KOPT-K1 (cell line): ENCODE measurements around the gene NAV1.

Experiments
- H3K27ac ChIP-seq: fragments of 200-600 bp; sonication (generic); 2 replicates; pipeline ENCODE4 v1.5.1; 2016; ENCODE audit warnings: antibody characterized with exemption, mild to moderate bottlenecking, low read depth, low read length; ENCODE audit not compliant: poor library complexity, severe bottlenecking
- H3K36me3 ChIP-seq: fragments of 200-600 bp; sonication (generic); 2 replicates; pipeline ENCODE4 v1.5.1; 2017; ENCODE audit warnings: antibody characterized with exemption, mild to moderate bottlenecking, low read length, moderate library complexity; ENCODE audit not compliant: insufficient read depth
- H3K9me3 ChIP-seq: fragments of 200-600 bp; sonication (generic); 2 replicates; pipeline ENCODE4 v1.5.1; 2017; ENCODE audit warnings: antibody characterized with exemption, low read length, mild to moderate bottlenecking; ENCODE audit not compliant: insufficient read depth, poor library complexity, severe bottlenecking

NAV1 gene

DNA sequence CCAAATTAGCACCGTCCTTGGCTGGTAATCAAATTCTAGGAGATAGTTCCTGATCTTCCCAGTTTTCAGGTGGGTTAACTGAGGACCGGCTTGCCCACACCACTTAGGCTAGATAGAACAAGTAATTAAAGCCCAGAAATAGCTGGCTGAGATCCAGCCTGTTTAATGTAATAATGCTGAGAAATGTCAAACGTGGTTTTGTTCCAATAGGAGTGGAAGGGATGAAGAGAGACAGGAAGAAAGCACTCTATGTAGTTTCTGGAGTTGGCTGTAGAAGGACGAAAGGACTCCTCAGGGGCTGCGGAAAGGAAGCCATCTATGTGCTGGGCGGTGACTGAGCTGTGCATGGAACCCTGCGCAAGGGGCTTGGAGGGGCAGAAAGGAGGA is 18.6 kb downstream of the NAV1 start:
- no peaks in the 10 kb centered on the region for H3K9me3 ChIP-seq

DNA sequence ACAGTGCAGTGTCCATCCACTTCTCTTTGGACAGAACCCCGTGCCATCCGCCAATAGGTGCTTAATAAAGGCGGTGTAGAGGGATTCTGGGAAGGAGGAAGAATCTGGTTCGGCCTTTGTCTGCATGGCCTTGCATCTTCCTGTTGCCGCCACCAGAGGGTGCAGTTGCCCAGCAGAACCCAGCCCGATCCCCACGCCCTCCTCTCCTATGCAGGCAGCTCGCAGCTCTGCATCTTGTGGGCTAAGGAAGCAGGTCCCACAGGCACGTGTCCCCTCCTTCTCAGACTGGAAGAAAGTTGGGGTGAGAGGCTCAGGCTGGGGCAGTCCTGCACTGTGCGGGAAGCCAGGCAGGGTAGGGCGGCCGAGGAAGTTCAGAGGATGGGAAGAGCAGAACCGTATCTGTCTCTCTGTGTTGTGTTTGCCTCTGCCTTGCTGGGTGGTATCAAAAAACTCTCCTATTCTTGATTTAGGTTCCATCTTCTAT is 20.8 kb downstream of the NAV1 start:
- Histone ChIP-seq H3K9me3 (no peaks in the 10 kb centered on the region), H3K36me3 (no peaks in the 10 kb centered on the region), H3K27ac (no peak overlapping the region)

More for the DNA sequence above, 18.6 kb downstream of the NAV1 start:
- H3K36me3 ChIP-seq: no peaks in the 10 kb centered on the region
- no peak overlapping the region for H3K27ac ChIP-seq

DNA sequence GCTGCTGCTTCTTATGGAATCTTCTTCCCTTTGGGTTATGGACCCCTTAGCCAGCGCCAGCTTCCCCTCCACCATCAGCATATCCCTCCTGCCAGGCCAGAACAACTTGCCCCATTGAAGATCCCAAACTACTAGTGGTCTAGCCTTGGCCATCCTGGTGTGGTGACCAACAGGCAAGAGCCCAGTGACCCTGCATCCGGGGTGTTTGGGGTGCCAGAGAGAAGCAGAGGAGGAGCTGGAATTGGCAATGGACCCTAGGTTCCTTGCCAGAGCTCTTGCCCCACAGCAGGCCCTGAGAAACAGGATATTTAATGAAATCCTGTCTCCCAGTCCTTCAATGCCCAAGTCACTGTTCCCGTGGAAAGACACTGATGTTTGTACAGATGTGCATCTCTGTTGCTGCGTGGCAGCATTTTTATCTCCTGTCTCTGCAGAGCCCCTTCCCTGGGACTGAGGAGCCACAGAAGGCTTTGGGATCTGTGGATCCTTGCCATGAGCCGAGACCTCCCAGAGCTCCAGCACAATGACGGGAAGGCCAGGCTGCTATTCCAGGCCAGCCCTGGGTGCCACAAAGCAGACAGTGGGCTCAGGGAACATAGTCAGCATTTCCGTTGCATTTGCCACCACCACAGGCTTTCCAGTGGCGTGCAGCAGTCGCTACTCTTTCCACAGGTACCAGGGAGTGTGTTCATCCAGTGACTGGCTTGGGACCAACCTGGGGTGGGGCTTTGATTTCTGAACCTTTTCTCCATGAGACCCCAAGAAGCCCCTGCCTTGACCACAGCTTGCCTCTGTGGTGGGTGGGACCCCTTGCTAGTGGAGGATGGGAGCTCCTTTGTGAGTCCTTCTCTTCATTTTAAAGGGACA is 21.6 kb downstream of the NAV1 start:
- H3K27ac ChIP-seq: no peak overlapping the region
- H3K36me3 ChIP-seq: no peaks in the 10 kb centered on the region
- no peaks in the 10 kb centered on the region for H3K9me3 ChIP-seq

DNA sequence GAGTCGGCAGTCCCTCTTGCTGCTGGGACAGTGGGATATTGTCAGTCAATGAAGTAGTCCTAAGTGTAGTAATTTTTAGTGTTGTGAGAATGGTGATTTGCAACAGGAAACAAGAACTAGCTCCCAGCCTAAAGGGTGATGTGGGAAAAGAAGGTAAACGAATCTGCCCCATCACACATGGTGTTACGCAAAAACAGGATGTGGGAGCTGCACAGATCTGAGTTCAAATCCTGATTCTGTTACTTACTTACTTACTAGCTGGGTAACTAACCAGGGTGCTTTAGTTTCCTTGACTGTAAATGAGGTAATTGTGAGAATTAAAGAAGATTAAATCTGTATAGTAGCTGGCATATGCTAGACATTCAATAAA is 22.3 kb downstream of the NAV1 start:
- H3K9me3 ChIP-seq: no peaks in the 10 kb centered on the region
- no peak overlapping the region for H3K27ac ChIP-seq
- H3K36me3 ChIP-seq: no peaks in the 10 kb centered on the region

DNA sequence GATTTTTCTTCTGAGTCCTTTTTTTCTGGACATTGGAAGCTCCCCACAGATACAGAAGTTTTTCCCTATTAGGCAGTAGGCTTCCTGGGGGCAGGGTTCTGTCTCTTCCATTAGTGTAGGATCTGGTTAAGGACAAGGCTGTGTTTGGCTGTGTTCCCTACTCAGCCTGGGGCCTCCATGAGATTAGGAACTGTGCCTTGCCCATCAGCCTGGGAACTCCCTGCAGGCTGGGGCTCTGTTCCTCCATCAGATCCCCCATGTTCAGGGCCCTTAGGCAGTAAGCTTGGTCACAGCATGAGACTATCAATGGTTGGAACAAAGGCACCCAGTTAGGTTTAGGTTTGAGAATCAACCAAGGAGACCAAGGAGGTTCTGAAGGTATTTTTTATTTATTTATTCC is 22.7 kb downstream of the NAV1 start:
- H3K9me3 ChIP-seq: no peaks in the 10 kb centered on the region
- no peak overlapping the region for H3K27ac ChIP-seq
- no peaks in the 10 kb centered on the region for H3K36me3 ChIP-seq

DNA sequence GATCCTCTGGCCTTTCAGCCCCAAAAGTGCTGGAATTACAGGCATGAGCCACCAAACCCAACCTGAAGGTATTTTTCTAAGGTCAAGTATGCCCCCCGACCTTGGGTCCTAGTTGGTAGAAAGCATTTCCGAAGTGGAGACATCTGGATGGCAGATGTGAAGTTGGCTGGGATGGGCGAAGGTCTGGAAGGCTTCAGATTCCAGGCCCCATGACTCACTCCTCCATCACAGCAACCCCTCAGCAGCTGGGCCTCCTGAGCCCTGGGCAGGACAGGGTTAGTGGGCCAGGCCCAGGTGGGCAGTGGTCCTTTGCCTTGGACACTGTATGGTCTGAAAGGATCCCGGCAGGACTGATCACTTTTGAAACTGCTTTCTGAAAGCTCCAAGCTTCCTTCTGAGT is 23.3 kb downstream of the NAV1 start:
- no peaks in the 10 kb centered on the region for H3K36me3 ChIP-seq
- H3K9me3 ChIP-seq: no peaks in the 10 kb centered on the region
- H3K27ac ChIP-seq: no peak overlapping the region

DNA sequence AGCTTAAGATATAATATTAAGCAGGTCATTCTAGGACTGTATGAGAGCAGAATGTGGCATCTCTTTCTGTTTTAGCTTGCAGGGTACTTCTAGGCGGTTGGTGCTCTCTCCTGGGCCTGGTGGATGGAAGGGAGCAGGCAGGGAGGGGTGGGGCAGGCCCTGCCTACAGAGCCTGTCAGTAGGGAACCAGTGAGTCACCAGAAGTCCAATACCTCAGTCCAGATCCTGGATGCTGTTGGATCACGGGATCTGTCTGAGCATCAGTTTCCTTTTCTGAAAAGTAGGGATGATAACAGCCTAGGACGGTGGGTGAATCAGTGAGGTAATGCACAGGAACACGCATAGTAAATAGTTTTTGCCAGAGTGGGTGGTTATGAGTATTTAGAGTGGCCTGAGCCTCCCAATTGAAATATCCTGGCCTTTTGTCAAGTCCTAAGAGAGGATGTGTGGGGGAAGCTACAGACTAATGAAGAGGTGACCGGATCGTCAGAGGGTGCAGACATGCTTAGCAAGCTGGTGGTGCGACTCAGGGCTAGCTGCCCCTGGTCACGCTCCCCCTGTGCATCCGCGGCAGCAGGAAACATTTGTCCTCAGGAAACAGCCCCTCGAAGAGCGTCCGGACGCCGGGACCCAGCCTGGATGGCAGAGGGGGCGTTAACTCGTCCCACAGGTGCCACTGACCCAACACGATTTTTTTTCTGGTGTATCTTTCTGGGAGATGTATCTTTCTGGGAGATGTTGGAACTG is 23.9 kb downstream of the NAV1 start:
- Histone ChIP-seq H3K36me3 (no peaks in the 10 kb centered on the region), H3K27ac (no peak overlapping the region)

DNA sequence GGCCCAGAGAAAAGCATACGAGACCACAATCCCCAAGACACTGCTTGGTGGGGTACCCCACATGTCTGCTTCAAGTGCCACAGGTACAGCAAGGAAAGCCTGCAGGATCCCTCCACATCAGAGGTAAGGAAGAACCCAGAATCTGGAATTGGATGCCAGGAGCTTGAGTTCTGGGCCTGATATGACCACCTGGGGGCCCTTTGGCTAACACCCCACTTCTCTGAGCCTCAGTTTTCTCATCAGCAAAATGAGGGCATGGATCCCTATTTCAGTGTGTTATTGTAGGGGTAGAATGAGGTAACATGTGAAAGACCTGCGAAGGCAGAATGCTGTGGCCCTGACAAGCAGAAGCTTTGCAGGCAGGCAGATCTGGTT is 24.5 kb downstream of the NAV1 start:
- Histone ChIP-seq H3K27ac (no peak overlapping the region), H3K9me3 (no peaks in the 10 kb centered on the region), H3K36me3 (no peaks in the 10 kb centered on the region)

More for the DNA sequence above, 23.9 kb downstream of the NAV1 start:
- no peaks in the 10 kb centered on the region for H3K9me3 ChIP-seq

DNA sequence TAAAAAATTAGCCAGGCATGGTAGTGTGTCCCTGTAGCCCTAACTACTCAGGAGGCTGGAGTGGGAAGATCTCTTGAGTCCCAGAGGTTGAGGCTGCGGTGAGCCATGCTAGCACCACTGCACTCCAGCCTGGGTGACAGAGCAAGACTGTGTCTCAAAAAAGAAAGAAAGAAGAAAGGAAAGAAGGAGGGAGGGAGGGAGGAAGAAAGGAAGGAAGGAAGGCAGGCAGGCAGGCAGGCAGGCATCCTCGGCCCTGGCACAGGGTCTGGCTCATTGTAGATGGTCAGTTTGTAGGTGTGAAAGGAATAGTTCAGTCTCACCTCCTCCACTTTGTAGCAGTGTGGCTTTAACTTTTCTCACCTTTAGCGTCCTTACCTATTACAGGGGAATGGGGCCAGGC is 25.0 kb downstream of the NAV1 start:
- H3K36me3 ChIP-seq: no peaks in the 10 kb centered on the region
- H3K9me3 ChIP-seq: no peaks in the 10 kb centered on the region
- no peak overlapping the region for H3K27ac ChIP-seq

DNA sequence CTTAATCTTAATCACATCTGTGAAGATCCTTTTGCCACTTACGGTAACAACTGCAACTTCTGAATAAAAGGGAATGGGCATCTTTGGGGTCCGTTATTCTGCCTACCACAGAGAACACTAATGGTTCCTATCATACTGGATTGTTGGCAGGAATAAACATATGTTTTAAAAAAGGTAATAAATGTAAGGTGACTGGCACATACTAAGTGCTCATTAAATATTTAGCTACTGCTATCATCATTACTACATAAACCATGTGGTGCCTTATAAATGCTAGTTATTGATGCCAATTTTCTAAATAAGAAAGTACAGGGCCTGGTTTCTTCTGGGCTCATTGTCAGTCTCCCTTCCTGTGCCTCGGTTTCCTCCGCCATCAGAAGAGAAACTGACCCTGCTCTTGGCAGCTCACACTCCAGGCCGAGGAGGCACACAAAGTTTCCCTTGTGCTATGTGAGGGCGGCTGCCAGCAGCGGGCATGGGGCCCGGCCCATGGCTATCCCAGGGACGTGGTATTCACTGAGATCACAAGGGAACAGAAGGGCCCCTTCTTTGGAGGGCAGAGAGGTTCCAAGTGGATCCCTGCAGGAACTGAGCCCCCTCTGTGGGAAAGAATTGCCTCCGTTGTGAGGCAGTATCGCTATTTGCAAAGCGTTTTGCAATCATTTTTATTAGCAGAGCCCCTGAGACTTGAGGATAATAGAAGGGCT is 26.2 kb downstream of the NAV1 start:
- Histone ChIP-seq H3K36me3 (no peaks in the 10 kb centered on the region), H3K27ac (no peak overlapping the region), H3K9me3 (no peaks in the 10 kb centered on the region)

DNA sequence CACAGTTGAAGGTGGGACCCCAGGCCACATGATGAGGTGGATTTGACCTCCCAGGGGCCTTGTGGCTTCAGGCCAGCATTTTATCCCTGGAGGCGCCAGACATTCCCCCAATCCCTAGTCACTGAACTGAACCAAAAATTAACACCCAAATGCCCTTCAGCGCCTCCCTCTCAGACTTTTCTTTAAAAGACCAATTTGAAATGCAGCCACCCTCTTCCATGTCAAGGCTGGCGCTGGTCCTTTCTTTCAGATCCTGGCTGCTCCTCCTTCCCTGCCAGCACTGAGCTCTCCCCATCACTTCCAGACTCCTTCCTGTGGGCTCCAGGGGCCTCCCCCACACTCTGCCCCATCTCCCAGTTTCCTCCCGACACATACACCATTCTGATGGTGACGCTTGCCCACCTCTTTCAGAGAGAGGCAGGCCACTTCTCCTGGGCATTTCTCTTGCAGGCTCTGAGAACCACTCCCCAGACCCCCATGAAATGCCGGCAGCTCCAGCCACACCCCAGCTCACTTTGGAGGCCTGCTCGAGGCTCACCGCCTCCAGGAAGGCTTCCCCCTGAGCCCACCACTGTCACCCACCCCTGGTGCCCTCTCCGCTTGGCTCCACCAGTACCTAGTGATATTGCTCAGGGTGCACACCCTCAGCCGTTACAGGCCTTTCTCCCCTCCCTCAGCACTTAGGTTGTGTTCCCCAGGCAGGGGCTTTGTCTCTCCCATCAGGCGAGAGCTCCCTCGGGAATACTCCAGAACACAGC is 27.0 kb downstream of the NAV1 start:
- Histone ChIP-seq H3K36me3 (no peaks in the 10 kb centered on the region), H3K27ac (no peak overlapping the region)

DNA sequence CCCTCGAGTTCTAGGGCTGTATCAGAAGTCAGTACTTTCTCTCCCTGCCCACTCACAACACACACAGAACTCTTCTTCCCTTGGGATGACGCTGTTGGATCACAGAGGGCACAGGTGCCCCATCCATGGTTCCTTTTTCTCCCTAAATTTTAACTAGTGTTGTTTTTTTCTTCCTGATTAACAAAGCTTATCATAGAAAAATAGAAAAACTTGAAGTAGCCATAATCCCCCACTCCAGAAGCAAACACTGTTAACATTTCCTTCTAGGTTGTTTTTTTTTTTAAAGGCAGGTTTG is 27.5 kb downstream of the NAV1 start:
- H3K27ac ChIP-seq: no peak overlapping the region
- no peaks in the 10 kb centered on the region for H3K36me3 ChIP-seq
- no peaks in the 10 kb centered on the region for H3K9me3 ChIP-seq

More for the DNA sequence above, 27.0 kb downstream of the NAV1 start:
- H3K9me3 ChIP-seq: no peaks in the 10 kb centered on the region

DNA sequence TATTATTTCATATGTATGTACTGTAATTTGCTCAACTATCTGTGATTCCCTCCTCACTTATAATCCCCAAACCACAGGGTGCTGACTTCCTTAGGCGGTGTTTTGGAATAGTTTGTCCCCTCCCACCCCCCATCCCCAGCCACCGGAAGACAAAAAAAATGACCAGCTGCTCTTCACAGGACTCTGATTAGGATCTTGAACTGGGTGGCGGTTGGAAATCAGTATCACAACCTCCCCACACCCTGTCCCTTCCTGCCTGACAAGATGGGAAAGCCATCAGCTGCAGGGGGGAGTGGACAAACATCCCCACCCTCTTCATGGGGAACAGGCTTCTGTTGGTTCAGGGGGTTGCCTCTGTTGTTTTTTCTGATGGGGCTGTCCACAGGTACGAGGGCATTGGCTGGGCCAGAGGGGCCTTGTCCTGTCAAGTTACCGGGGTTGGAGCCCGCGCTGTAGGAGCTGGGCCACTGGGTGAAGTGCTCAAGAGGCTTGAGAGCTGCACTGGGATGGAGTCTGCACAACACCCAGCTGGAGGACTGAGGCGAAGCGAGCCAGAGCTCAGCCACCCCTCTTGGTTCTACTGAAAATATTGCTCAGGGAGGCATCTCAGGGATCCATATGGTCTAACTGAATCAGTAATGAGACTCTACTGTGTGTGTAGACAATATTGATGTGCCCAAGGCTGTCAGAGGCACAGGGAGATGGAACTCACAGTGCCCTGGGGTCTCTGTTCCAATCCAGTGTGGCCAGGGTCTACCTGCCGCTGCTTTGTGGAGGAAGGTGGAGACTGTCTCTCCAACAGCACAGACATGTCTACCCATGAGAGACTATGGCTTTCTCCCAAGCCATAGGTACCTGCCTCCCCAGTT is 28.2 kb downstream of the NAV1 start:
- Histone ChIP-seq H3K36me3 (no peaks in the 10 kb centered on the region), H3K9me3 (no peaks in the 10 kb centered on the region), H3K27ac (no peak overlapping the region)

DNA sequence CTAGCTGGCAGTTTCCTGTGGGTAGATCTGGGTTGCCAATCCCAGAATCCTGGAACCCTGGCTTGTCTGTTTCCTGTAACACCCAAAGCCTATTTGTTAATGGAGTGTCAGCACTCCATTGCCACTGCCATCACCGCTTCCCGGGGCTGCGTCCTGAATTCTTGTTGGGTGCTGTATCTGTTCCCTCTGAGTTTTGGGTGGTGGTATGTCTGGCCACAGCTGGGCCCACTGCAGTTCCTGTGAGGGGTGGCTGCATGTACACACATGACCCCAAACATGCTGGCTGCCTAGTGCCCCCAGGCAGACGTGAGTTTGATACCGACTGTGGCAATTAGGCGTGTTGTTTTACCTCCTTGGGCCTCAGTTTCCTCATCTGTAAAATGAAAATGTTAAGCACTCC is 29.3 kb downstream of the NAV1 start:
- H3K27ac ChIP-seq: no peak overlapping the region
- no peaks in the 10 kb centered on the region for H3K36me3 ChIP-seq
- H3K9me3 ChIP-seq: no peaks in the 10 kb centered on the region
